ENCODE results near the gene SLC4A3.

The SLC4A3 gene

DNA sequence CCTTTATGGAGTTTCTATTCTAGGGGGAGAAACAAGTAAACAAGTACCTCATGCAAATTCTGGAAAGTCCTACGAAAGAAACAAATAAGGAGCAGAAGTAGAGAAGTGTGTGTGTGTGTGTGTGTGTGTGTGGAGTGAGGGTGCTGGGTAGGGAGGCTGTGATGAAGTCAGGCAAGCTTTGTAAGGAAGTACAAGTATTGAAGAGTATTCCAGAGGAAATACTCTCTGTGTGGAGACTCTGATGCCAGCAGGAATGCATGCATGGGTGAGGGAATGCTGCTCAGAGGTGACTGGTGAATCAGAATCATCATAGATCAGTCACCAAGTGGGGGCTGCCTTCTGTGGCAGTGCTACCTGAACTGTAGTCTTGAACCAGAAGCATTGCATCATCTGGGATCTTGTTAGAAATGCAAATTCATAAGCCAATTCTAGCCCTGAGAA lies 34.5 kb downstream of the SLC4A3 start:
- Histone ChIP-seq H3K4me1 (ENCODE audit: control insufficient read depth in 2 of 2, insufficient read depth in 2 of 2, low read length in 2 of 2) (no peaks in the 10 kb centered on the region), H3K4me3 (ENCODE audit: low read length in 2 of 2) (no peak overlapping the region), H3K36me3 (ENCODE audit: control insufficient read depth in 2 of 2, insufficient read depth in 2 of 2, low read length in 2 of 2) (no peaks in the 10 kb centered on the region), H3K27ac (ENCODE audit: low read depth in 2 of 2, low read length in 2 of 2) (no peak overlapping the region), H3K9me3 (ENCODE audit: control insufficient read depth in 2 of 2, low read length in 2 of 2) (no peaks in the 10 kb centered on the region), H3K27me3 (ENCODE audit: control insufficient read depth in 2 of 2, insufficient read depth in 2 of 2, low read length in 2 of 2) (no peaks in the 10 kb centered on the region), H3K9ac (ENCODE audit: low read depth in 1 of 2, low read length in 2 of 2) (no peak overlapping the region)

DNA sequence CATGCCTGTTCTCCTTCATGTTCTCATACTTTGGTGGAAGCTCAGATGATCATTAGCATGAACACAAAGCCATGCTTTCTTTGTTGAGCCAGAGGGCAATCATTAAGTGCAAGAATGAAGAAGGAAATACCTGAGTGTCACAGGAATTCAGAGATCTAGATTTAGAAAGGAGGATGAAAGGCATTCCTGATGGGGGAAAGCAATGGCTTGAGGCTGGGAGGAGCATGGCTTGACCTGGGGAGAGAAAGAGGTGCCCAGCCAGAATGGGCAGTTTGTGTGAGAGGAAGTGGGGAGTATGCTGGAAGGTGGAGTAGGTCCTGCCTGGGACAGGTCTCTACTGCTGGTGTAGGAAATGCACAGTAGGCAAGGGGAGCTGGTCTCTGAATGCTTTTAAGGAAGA lies 35.1 kb downstream of the SLC4A3 start:
- no peaks in the 10 kb centered on the region for H3K27me3 ChIP-seq (ENCODE audit: control insufficient read depth in 2 of 2, insufficient read depth in 2 of 2, low read length in 2 of 2)
- no peaks in the 10 kb centered on the region for H3K9me3 ChIP-seq (ENCODE audit: control insufficient read depth in 2 of 2, low read length in 2 of 2)
- no peak overlapping the region for H3K27ac ChIP-seq (ENCODE audit: low read depth in 2 of 2, low read length in 2 of 2)
- no peaks in the 10 kb centered on the region for H3K36me3 ChIP-seq (ENCODE audit: control insufficient read depth in 2 of 2, insufficient read depth in 2 of 2, low read length in 2 of 2)
- no peak overlapping the region for H3K4me3 ChIP-seq (ENCODE audit: low read length in 2 of 2)
- no peaks in the 10 kb centered on the region for H3K4me1 ChIP-seq (ENCODE audit: control insufficient read depth in 2 of 2, insufficient read depth in 2 of 2, low read length in 2 of 2)
- H3K9ac ChIP-seq (ENCODE audit: low read depth in 1 of 2, low read length in 2 of 2), result no peak overlapping the region

DNA sequence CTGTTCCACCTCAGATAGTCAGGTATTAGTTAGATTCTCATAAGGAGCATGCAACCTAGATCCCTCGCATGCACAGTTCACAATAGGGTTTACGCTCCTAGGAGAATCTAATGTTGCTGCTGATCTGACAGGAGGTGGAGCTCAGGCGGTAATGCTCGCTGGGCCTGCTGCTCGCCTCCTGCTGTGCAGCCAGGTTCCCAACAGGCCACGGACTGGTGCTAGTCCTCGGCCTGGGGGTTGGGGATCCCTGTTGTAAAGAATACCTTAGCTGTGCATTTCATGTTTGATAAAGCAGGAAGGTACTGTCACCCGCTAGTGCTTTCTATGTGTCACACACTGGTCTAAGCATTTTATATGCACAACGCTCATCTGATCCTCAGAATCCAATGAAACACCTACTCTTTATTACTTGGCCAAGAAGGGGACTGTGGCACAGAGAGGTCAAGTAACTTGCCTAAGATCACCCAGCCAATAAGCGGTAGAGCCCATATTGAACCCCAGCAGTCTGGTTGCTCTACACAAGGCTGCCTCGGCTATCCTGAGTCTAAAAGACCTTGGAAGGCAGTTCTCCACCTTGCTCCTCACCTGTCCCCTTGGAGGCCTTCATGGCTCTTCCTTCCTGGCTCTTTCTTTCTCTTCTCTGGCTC lies 35.8 kb downstream of the SLC4A3 start:
- Histone ChIP-seq H3K36me3 (ENCODE audit: control insufficient read depth in 2 of 2, insufficient read depth in 2 of 2, low read length in 2 of 2) (no peaks in the 10 kb centered on the region), H3K27ac (ENCODE audit: low read depth in 2 of 2, low read length in 2 of 2) (no peak overlapping the region), H3K4me1 (ENCODE audit: control insufficient read depth in 2 of 2, insufficient read depth in 2 of 2, low read length in 2 of 2) (no peaks in the 10 kb centered on the region), H3K9me3 (ENCODE audit: control insufficient read depth in 2 of 2, low read length in 2 of 2) (no peaks in the 10 kb centered on the region), H3K27me3 (ENCODE audit: control insufficient read depth in 2 of 2, insufficient read depth in 2 of 2, low read length in 2 of 2) (no peaks in the 10 kb centered on the region), H3K9ac (ENCODE audit: low read depth in 1 of 2, low read length in 2 of 2) (no peak overlapping the region), H3K4me3 (ENCODE audit: low read length in 2 of 2) (no peak overlapping the region)

DNA sequence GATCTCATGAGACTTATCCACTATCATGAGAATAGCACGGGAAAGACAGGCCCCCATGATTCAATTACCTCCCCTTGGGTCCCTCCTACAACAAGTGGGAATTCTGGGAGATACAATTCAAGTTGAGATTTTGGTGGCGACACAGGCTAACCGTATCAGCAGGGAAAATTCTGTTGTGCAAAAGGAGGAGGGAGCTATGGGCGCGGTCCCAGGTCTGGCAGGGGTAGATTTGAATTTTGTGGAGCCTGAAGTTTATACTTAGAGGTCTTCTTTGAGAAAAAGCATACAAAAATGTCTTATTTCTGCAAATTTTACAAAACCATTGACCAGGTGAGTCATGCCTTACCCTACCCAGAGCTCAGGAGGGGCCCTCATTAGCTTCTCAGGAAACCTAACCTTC lies 36.6 kb downstream of the SLC4A3 start:
- Histone ChIP-seq H3K4me1 (ENCODE audit: control insufficient read depth in 2 of 2, insufficient read depth in 2 of 2, low read length in 2 of 2) (no peaks in the 10 kb centered on the region), H3K27me3 (ENCODE audit: control insufficient read depth in 2 of 2, insufficient read depth in 2 of 2, low read length in 2 of 2) (no peaks in the 10 kb centered on the region), H3K36me3 (ENCODE audit: control insufficient read depth in 2 of 2, insufficient read depth in 2 of 2, low read length in 2 of 2) (no peaks in the 10 kb centered on the region), H3K4me3 (ENCODE audit: low read length in 2 of 2) (no peak overlapping the region), H3K27ac (ENCODE audit: low read depth in 2 of 2, low read length in 2 of 2) (no peak overlapping the region), H3K9me3 (ENCODE audit: control insufficient read depth in 2 of 2, low read length in 2 of 2) (no peaks in the 10 kb centered on the region), H3K9ac (ENCODE audit: low read depth in 1 of 2, low read length in 2 of 2) (no peak overlapping the region)

DNA sequence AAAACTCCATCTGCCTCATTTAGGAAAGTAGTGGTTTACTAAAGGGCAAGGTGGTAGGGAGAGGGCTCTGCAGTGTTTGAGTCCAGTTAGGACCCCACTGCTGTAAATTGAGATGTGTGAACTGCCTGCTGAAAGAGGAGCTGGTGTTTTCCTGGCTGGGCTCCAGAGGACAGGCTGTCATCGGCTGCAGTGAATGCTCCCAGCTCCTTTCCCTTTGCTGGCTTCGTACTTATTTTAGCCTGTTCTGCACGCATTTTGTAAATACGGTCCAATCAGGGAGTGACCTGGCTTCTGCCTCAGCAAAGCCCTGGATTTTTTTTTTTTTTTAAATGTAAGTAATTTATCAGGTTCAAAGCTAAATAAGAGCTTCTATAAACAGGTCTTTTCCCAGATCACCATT lies 37.5 kb downstream of the SLC4A3 start:
- H3K27ac ChIP-seq (ENCODE audit: low read depth in 2 of 2, low read length in 2 of 2), result no peak overlapping the region

DNA sequence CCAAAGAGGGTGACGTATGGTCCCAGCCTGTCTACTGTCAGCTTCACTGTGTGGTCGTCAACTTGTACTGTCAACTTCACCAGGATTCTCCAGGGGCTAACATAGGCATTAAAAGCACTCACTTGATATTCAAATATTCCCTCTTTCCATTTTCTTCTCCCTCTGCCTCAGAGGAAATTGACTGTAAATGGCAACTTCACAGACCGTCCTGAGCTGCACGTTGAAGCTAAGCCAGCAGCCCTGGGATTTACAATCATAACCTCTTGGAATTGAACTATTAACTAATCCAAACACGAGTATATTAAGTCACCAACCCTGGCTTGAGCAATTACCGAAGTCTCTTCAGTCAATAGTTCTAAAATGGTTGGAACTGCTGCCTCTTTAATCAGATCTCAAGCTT lies 38.5 kb downstream of the SLC4A3 start:
- no peaks in the 10 kb centered on the region for H3K9me3 ChIP-seq (ENCODE audit: control insufficient read depth in 2 of 2, low read length in 2 of 2)
- H3K4me1 ChIP-seq (ENCODE audit: control insufficient read depth in 2 of 2, insufficient read depth in 2 of 2, low read length in 2 of 2), result no peaks in the 10 kb centered on the region
- H3K36me3 ChIP-seq (ENCODE audit: control insufficient read depth in 2 of 2, insufficient read depth in 2 of 2, low read length in 2 of 2), result no peaks in the 10 kb centered on the region
- H3K9ac ChIP-seq (ENCODE audit: low read depth in 1 of 2, low read length in 2 of 2), result no peak overlapping the region
- no peak overlapping the region for H3K4me3 ChIP-seq (ENCODE audit: low read length in 2 of 2)
- H3K27ac ChIP-seq (ENCODE audit: low read depth in 2 of 2, low read length in 2 of 2), result no peak overlapping the region
- H3K27me3 ChIP-seq (ENCODE audit: control insufficient read depth in 2 of 2, insufficient read depth in 2 of 2, low read length in 2 of 2), result peaks cover 0 to under 1% of the 10 kb centered on the region in 2 donors

More for the DNA sequence above, 37.5 kb downstream of the SLC4A3 start:
- Histone ChIP-seq H3K4me3 (ENCODE audit: low read length in 2 of 2) (no peak overlapping the region), H3K9ac (ENCODE audit: low read depth in 1 of 2, low read length in 2 of 2) (no peak overlapping the region), H3K36me3 (ENCODE audit: control insufficient read depth in 2 of 2, insufficient read depth in 2 of 2, low read length in 2 of 2) (no peaks in the 10 kb centered on the region), H3K9me3 (ENCODE audit: control insufficient read depth in 2 of 2, low read length in 2 of 2) (no peaks in the 10 kb centered on the region), H3K4me1 (ENCODE audit: control insufficient read depth in 2 of 2, insufficient read depth in 2 of 2, low read length in 2 of 2) (no peaks in the 10 kb centered on the region), H3K27me3 (ENCODE audit: control insufficient read depth in 2 of 2, insufficient read depth in 2 of 2, low read length in 2 of 2) (no peaks in the 10 kb centered on the region)

DNA sequence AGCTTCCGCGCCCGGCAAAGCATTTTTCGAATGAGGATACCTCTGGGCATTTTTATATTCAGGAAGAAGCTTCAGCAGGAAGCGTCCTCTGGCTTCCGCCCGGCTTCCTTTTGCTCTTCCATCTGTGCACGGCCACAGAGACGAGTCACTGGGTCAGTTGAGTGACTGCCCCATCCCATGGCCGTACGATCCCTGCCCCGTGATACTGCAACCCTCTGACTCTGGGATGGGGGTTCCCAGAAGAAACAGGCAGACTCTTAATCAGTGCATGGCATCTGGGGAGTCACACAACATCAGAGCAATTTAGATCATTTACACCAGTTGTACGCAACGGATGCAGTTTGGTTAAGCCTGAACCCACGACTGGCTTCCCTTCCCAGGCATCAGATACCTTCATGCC lies 40.9 kb downstream of the SLC4A3 start:
- Histone ChIP-seq H3K9ac (ENCODE audit: low read depth in 1 of 2, low read length in 2 of 2) (no peak overlapping the region), H3K4me3 (ENCODE audit: low read length in 2 of 2) (no peak overlapping the region), H3K27me3 (ENCODE audit: control insufficient read depth in 2 of 2, insufficient read depth in 2 of 2, low read length in 2 of 2) (peaks cover 0 to 6% of the 10 kb centered on the region in 2 donors), H3K36me3 (ENCODE audit: control insufficient read depth in 2 of 2, insufficient read depth in 2 of 2, low read length in 2 of 2) (no peaks in the 10 kb centered on the region), H3K9me3 (ENCODE audit: control insufficient read depth in 2 of 2, low read length in 2 of 2) (no peaks in the 10 kb centered on the region), H3K4me1 (ENCODE audit: control insufficient read depth in 2 of 2, insufficient read depth in 2 of 2, low read length in 2 of 2) (no peaks in the 10 kb centered on the region), H3K27ac (ENCODE audit: low read depth in 2 of 2, low read length in 2 of 2) (no peak overlapping the region)

DNA sequence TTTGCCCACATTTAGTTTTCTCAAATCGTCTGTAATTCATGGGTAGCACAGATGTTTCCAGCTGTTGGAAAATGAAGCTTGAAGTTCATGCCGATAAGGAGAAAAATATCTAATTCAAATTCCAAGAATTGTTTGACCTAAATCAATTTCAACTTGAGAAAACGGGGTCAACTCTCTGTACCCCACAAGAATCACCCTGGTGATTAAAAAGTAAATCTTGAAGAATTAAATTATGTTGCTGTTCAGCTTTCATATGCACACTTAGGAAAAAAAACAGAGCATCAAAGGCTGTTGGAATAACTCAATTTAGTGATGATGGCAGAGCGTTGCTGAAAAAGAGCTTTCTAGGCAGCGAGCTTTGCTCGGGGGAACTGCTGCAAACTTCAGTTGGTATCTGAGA lies 43.0 kb downstream of the SLC4A3 start:
- no peaks in the 10 kb centered on the region for H3K9me3 ChIP-seq (ENCODE audit: control insufficient read depth in 2 of 2, low read length in 2 of 2)
- no peak overlapping the region for H3K9ac ChIP-seq (ENCODE audit: low read depth in 1 of 2, low read length in 2 of 2)
- H3K4me3 ChIP-seq (ENCODE audit: low read length in 2 of 2), result no peak overlapping the region
- no peak overlapping the region for H3K27ac ChIP-seq (ENCODE audit: low read depth in 2 of 2, low read length in 2 of 2)
- peaks cover 0 to 6% of the 10 kb centered on the region in 2 donors for H3K27me3 ChIP-seq (ENCODE audit: control insufficient read depth in 2 of 2, insufficient read depth in 2 of 2, low read length in 2 of 2)
- H3K4me1 ChIP-seq (ENCODE audit: control insufficient read depth in 2 of 2, insufficient read depth in 2 of 2, low read length in 2 of 2), result no peaks in the 10 kb centered on the region
- H3K36me3 ChIP-seq (ENCODE audit: control insufficient read depth in 2 of 2, insufficient read depth in 2 of 2, low read length in 2 of 2), result no peaks in the 10 kb centered on the region

DNA sequence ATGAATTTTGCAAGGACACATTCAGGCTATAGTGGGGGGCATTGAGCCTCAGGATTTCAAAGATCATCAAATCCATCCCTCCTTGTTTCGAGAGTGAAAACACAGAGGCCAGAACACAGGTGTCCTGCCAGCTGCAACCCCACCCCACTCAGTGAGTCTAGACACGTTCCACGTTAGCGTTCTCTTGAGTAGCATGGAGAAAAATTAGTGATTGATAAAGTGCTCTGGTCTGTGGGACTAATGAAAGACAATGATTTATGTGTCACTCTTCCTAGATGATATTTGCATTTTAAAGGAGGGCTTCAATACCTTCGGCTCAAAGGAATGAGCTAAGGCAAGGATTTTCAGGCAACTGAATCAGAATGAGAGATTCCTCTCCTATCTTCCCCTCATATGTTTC lies 43.8 kb downstream of the SLC4A3 start:
- Histone ChIP-seq H3K27ac (ENCODE audit: low read depth in 2 of 2, low read length in 2 of 2) (no peak overlapping the region), H3K27me3 (ENCODE audit: control insufficient read depth in 2 of 2, insufficient read depth in 2 of 2, low read length in 2 of 2) (peaks cover 0 to 9% of the 10 kb centered on the region in 2 donors), H3K36me3 (ENCODE audit: control insufficient read depth in 2 of 2, insufficient read depth in 2 of 2, low read length in 2 of 2) (no peaks in the 10 kb centered on the region), H3K9me3 (ENCODE audit: control insufficient read depth in 2 of 2, low read length in 2 of 2) (no peaks in the 10 kb centered on the region), H3K4me3 (ENCODE audit: low read length in 2 of 2) (no peak overlapping the region), H3K4me1 (ENCODE audit: control insufficient read depth in 2 of 2, insufficient read depth in 2 of 2, low read length in 2 of 2) (no peaks in the 10 kb centered on the region), H3K9ac (ENCODE audit: low read depth in 1 of 2, low read length in 2 of 2) (no peak overlapping the region)

DNA sequence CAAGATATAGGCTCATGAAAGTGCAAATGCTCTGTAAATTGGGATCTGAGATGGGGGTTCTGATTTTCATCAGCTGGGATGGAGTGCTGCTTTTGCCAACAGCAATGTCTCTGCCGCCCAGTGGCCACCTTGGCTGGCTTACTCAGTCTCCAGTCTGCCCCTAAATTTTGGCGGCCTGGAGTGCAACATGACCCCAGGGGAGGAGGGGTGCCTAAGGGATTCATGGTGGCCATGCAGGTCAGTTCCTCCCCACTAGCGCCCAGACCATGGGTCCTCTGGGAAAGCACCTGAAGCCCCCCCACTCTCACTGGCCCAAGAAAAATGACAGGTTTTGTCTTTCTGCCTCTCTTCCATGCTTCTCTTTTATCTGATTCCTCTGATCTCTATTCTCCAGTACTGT lies 45.0 kb downstream of the SLC4A3 start:
- no peaks in the 10 kb centered on the region for H3K9me3 ChIP-seq (ENCODE audit: control insufficient read depth in 2 of 2, low read length in 2 of 2)
- H3K27ac ChIP-seq (ENCODE audit: low read depth in 2 of 2, low read length in 2 of 2), result no peak overlapping the region

DNA sequence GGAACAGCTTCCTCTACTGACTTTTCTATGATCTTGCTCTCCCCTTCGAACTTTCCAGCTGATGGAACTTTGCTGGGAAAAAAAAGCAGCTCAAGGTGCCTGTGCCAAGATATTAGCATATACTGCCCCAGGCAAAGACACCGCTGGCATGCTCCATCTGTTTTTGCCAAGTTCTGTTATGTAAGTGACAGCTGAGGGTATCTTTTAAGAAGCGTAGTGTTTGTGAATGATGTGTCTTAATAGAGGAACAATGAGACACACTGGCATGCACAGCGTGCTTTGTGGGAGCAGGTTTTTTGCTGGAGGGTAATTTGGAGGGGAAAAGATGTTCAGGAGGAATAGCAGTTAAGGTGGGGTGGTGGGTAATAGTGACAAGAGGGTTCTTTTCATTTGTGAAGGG lies 47.8 kb downstream of the SLC4A3 start:
- Histone ChIP-seq H3K4me1 (ENCODE audit: control insufficient read depth in 2 of 2, insufficient read depth in 2 of 2, low read length in 2 of 2) (no peaks in the 10 kb centered on the region), H3K27ac (ENCODE audit: low read depth in 2 of 2, low read length in 2 of 2) (no peak overlapping the region), H3K4me3 (ENCODE audit: low read length in 2 of 2) (no peak overlapping the region), H3K36me3 (ENCODE audit: control insufficient read depth in 2 of 2, insufficient read depth in 2 of 2, low read length in 2 of 2) (no peaks in the 10 kb centered on the region), H3K9me3 (ENCODE audit: control insufficient read depth in 2 of 2, low read length in 2 of 2) (no peaks in the 10 kb centered on the region), H3K27me3 (ENCODE audit: control insufficient read depth in 2 of 2, insufficient read depth in 2 of 2, low read length in 2 of 2) (peaks cover 0 to 12% of the 10 kb centered on the region in 2 donors), H3K9ac (ENCODE audit: low read depth in 1 of 2, low read length in 2 of 2) (no peak overlapping the region)

More for the DNA sequence above, 45.0 kb downstream of the SLC4A3 start:
- Histone ChIP-seq H3K9ac (ENCODE audit: low read depth in 1 of 2, low read length in 2 of 2) (no peak overlapping the region), H3K27me3 (ENCODE audit: control insufficient read depth in 2 of 2, insufficient read depth in 2 of 2, low read length in 2 of 2) (peaks cover 0 to 12% of the 10 kb centered on the region in 2 donors), H3K36me3 (ENCODE audit: control insufficient read depth in 2 of 2, insufficient read depth in 2 of 2, low read length in 2 of 2) (no peaks in the 10 kb centered on the region), H3K4me3 (ENCODE audit: low read length in 2 of 2) (no peak overlapping the region), H3K4me1 (ENCODE audit: control insufficient read depth in 2 of 2, insufficient read depth in 2 of 2, low read length in 2 of 2) (no peaks in the 10 kb centered on the region)

Measured in mucosa of rectum (tissue), 2 donors.